PC-3 (cell line): ENCODE measurements around the gene ZNRF4. TPM values are rescaled to one million over a fixed set of nuclear protein-coding genes. Genes with fewer than 3 reads are reported as not detected.

ENCODE experiments used
- ATAC-seq: fragments of 200-7000 bp; cut with Tn5 transposase; 2 replicates; pipeline ENCODE4 v1.9.1; 2020; ENCODE audit warnings: mild to moderate bottlenecking, moderate library complexity
- BruUV-seq: library from RNA; stranded (reverse); fragments of 400-500 nt; replicated peaks from 2 replicates; lab custom pipeline; 2021; lab: Mats Ljungman, UMichigan
- CTCF ChIA-PET: fragments of 300-600 bp; sonication (Branson Sonifier 250); formaldehyde crosslinking; loops from one replicate; lab custom pipeline; 2022; ENCODE audit warnings: antibody characterized with exemption; lab: Charles Lee
- POLR2A ChIA-PET: fragments of 300-600 bp; sonication (Branson Sonifier 250); formaldehyde crosslinking; loops from one replicate; lab custom pipeline; 2022; ENCODE audit warnings: antibody characterized with exemption; ENCODE audit not compliant: unreplicated experiment; lab: Charles Lee
- DNase-seq: peaks from one replicate; pipeline ENCODE4 v3.0.0-alpha.2; 2015
- H2AFZ ChIP-seq: fragments of 300-600 bp; sonication (generic); 2 replicates; pipeline ENCODE4 v1.6.0; 2016; ENCODE audit warnings: antibody characterized with exemption, low read length
- H3F3A ChIP-seq: fragments of 300-600 bp; sonication (generic); one replicate; pipeline ENCODE4 v1.6.0; 2017; ENCODE audit warnings: antibody characterized with exemption, low read length, control low read depth, mild to moderate bottlenecking; ENCODE audit not compliant: unreplicated experiment
- H3K27ac ChIP-seq: fragments of 300-600 bp; sonication (generic); 2 replicates; pipeline ENCODE4 v1.5.1; 2016; ENCODE audit warnings: mild to moderate bottlenecking, low read length
- H3K27me3 ChIP-seq: fragments of 300-600 bp; sonication (generic); 2 replicates; pipeline ENCODE4 v1.6.1; 2016; ENCODE audit warnings: low read length, mixed read lengths
- H3K36me3 ChIP-seq: fragments of 300-600 bp; sonication (generic); 2 replicates; pipeline ENCODE4 v1.6.1; 2016; ENCODE audit warnings: low read depth, mixed run types, low read length, mixed read lengths
- H3K4me1 ChIP-seq: fragments of 300-600 bp; sonication (generic); 2 replicates; pipeline ENCODE4 v1.5.1; 2016; ENCODE audit warnings: low read length; ENCODE audit not compliant: insufficient read depth
- H3K4me2 ChIP-seq: fragments of 300-600 bp; sonication (generic); 2 replicates; pipeline ENCODE4 v1.6.0; 2016; ENCODE audit warnings: low read length
- H3K4me3 ChIP-seq: fragments of 300-600 bp; sonication (generic); 2 replicates; pipeline ENCODE4 v1.5.1; 2016; ENCODE audit warnings: mild to moderate bottlenecking, low read length, mixed read lengths
- H3K79me2 ChIP-seq: fragments of 300-600 bp; sonication (generic); 2 replicates; pipeline ENCODE4 v1.6.1; 2017; ENCODE audit warnings: low read length, mixed read lengths
- H3K9ac ChIP-seq: fragments of 300-600 bp; sonication (generic); 2 replicates; pipeline ENCODE4 v1.6.0; 2016; ENCODE audit warnings: mild to moderate bottlenecking, low read length
- H3K9me2 ChIP-seq: fragments of 300-600 bp; sonication (generic); replicated peaks from 2 replicates; pipeline ENCODE4 v1.6.1; 2016; ENCODE audit warnings: mixed run types, low read length, mixed read lengths
- H3K9me3 ChIP-seq: fragments of 300-600 bp; sonication (generic); 2 replicates; pipeline ENCODE4 v1.6.1; 2016; ENCODE audit warnings: low read length, mixed read lengths
- H4K20me1 ChIP-seq: fragments of 300-600 bp; sonication (generic); 2 replicates; pipeline ENCODE4 v1.6.1; 2016; ENCODE audit warnings: low read length, mixed read lengths
- EZH2 ChIP-seq: fragments of 300-600 bp; sonication (generic); IDR thresholded peaks from one replicate; pipeline ENCODE4 v1.6.1; 2017; ENCODE audit warnings: antibody characterized with exemption, mild to moderate bottlenecking, low read length; ENCODE audit not compliant: unreplicated experiment
- EZH2phosphoT487 ChIP-seq: fragments of 300-600 bp; sonication (generic); IDR thresholded peaks from 2 replicates; pipeline ENCODE4 v1.6.1; 2018; ENCODE audit warnings: mild to moderate bottlenecking, antibody characterized with exemption, low read length, borderline replicate concordance
- intact Hi-C: fragments of 100-400 bp; cut with micrococcal nuclease; formaldehyde crosslinking; loops from 2 replicates; pipeline ENCODE4 v1.9.0; 2023
- total RNA-seq: library from RNA; depleted of rRNA; stranded (reverse); fragments of >200 nt; gene quantifications from 2 replicates; pipeline ENCODE4 v1.2.3, GENCODE V29; 2014
- TF ChIP-seq, protein P1 (sequence below): fragments of 300-600 bp; sonication (generic); conservative IDR thresholded peaks from 2 replicates; pipeline ENCODE4 v1.5.1; 2017; ENCODE audit warnings: antibody characterized with exemption, low read depth, mild to moderate bottlenecking, low read length

The ZNRF4 gene
- total RNA-seq, 1 experiment from 2014 or later, result not detected

DNA sequence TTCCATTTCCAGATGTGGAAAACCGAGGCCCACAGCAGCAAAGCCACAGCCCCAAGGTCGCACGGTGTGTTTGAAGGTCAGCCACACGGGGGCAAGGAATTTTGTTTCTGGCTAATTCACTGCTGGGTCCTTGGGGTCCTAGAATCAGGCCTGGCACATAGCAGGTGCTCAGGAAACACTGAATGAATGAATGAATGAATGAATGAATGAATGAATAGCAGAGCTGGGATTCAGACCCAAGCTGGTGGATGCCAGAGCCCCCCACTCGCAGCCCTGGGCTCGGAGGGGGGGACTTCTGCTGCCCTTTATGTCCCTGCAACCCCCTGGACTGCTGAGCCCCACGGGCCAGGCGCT is 37.0 kb downstream of the ZNRF4 start:
- CTCF ChIA-PET, result interaction anchor here (0.6 kb wide), 2 partner anchors 18 to 212 kb away, joined by 3 to 5 read pairs; no protein-coding TSS in a partner anchor
- no TSS peak for BruUV-seq

DNA sequence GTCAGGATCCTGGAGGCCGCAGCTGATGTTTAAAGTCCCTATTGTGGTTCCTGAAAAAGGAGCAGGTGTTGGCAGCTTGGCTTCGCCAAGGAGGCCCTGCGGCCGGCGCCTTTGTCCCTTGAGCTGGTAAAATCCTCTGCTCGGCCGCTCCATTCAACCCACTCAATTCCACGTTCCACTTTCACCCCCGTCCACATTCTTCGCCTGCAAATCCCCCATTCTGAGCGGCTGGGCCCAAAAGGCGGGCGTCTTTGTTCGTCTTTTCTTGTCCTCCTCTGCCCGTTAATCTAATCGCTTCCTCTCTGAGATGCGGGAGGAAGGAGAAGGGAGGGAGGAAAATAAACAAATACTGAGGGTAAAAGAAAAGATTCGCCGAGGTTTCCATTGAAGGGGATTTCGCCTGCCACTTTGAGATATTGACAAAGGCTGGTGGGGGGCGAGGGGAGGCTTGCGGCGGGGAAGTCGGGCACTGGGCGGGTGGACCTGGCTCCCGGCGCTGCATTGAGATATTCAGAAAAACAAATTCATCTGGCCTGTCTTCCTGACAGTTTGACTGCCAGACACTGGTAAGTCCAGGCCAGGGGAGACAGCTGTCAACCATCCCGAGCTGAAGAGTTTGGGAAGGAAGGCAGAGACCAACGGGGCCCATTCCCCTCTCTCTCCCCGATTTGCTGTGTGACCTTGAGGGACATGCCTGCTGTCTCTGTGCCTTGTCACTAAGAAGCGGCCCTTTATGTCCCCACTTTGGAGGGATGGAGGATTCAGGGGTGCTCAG is 37.6 kb downstream of the ZNRF4 start:
- no peak for DNase-seq
- Histone ChIP-seq H3K27me3 (peaks cover 42% of the 10 kb centered on the region), H3K36me3 (no peaks in the 10 kb centered on the region), H3F3A (no peaks in the 10 kb centered on the region), H3K4me1 (no peaks in the 10 kb centered on the region), H3K9me3 (no peaks in the 10 kb centered on the region), H3K79me2 (no peaks in the 10 kb centered on the region), H4K20me1 (no peaks in the 10 kb centered on the region), H3K9me2 (no peaks in the 10 kb centered on the region), H2AFZ (peak overlapping the region; percentile 51; the same call in 1 of the 2 replicates), H3K27ac (no peak overlapping the region), H3K4me2 (peak overlapping the region; percentile 29; the same call in 1 of the 2 replicates), H3K9ac (no peak overlapping the region), H3K4me3 (no peak overlapping the region)
- ATAC-seq, result no peak; the same call in 1 of the 2 replicates
- BruUV-seq, result no TSS peak
- ChIA-PET POLR2A (no interaction called here), CTCF (interaction anchor here (0.6 kb wide), 2 partner anchors 19 to 213 kb away, joined by 3 to 5 read pairs; no protein-coding TSS in a partner anchor)
- intact Hi-C loops, result no loop called here
- TF ChIP-seq EZH2phosphoT487 (no peak), EZH2 (peak; percentile 76)
- TF ChIP-seq, protein P1, sequence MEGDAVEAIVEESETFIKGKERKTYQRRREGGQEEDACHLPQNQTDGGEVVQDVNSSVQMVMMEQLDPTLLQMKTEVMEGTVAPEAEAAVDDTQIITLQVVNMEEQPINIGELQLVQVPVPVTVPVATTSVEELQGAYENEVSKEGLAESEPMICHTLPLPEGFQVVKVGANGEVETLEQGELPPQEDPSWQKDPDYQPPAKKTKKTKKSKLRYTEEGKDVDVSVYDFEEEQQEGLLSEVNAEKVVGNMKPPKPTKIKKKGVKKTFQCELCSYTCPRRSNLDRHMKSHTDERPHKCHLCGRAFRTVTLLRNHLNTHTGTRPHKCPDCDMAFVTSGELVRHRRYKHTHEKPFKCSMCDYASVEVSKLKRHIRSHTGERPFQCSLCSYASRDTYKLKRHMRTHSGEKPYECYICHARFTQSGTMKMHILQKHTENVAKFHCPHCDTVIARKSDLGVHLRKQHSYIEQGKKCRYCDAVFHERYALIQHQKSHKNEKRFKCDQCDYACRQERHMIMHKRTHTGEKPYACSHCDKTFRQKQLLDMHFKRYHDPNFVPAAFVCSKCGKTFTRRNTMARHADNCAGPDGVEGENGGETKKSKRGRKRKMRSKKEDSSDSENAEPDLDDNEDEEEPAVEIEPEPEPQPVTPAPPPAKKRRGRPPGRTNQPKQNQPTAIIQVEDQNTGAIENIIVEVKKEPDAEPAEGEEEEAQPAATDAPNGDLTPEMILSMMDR, result no peak

More for the DNA sequence above, 37.0 kb downstream of the ZNRF4 start:
- Histone ChIP-seq H3K9me2 (no peaks in the 10 kb centered on the region), H3K9ac (no peak overlapping the region), H3K27ac (no peak overlapping the region), H4K20me1 (no peaks in the 10 kb centered on the region), H3K4me2 (no peak overlapping the region), H3K4me3 (no peak overlapping the region), H3K36me3 (no peaks in the 10 kb centered on the region), H3K27me3 (peaks cover 42% of the 10 kb centered on the region), H3F3A (no peaks in the 10 kb centered on the region), H3K79me2 (no peaks in the 10 kb centered on the region), H2AFZ (no peak overlapping the region; the same call in 1 of the 2 replicates), H3K9me3 (no peaks in the 10 kb centered on the region), H3K4me1 (peaks cover 3% of the 10 kb centered on the region; the same call in 1 of the 2 replicates)
- DNase-seq (no peak), ATAC-seq (no peak)
- POLR2A ChIA-PET, result no interaction called here
- TF ChIP-seq, protein P1, result no peak
- TF ChIP-seq EZH2 (no peak), EZH2phosphoT487 (no peak)
- intact Hi-C loops, result no loop called here

DNA sequence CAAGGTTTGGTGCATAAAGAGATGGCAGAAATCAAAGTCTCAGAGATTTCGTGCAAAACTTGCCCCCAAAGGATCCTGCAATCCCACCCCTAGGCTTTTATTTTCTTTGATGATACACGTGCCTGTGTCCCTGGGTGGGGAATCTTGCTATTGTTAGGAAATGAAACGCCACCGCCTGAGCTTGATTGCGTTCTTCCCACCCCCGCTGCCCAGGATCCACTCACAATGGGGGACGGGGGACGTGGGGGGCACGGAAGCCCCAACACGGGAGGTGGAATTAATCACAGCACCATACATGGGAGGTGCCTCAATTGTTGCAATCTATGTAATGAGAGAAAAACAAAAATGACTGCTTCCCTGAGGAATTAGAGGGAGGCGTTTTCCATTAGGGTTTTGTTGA is 39.6 kb downstream of the ZNRF4 start:
- TF ChIP-seq EZH2 (no peak), EZH2phosphoT487 (no peak)
- TF ChIP-seq, protein P1, result no peak
- H3K27me3 ChIP-seq, result peaks cover 37% of the 10 kb centered on the region
- H3K27ac ChIP-seq, result no peak overlapping the region
- no peak overlapping the region for H3K9ac ChIP-seq
- H4K20me1 ChIP-seq, result no peaks in the 10 kb centered on the region
- H3K4me2 ChIP-seq, result no peak overlapping the region
- H3K4me3 ChIP-seq, result no peak overlapping the region
- intact Hi-C loops, result no loop called here
- CTCF ChIA-PET, result no interaction called here
- no peaks in the 10 kb centered on the region for H3K36me3 ChIP-seq
- POLR2A ChIA-PET, result no interaction called here
- no peaks in the 10 kb centered on the region for H3K9me2 ChIP-seq
- H3K79me2 ChIP-seq, result no peaks in the 10 kb centered on the region
- H3F3A ChIP-seq, result no peaks in the 10 kb centered on the region
- DNase-seq, result no peak
- H3K9me3 ChIP-seq, result no peaks in the 10 kb centered on the region
- no peak for ATAC-seq
- H3K4me1 ChIP-seq, result no peaks in the 10 kb centered on the region
- no peak overlapping the region for H2AFZ ChIP-seq
- BruUV-seq, result no TSS peak
